Measurements from ENCODE around the gene PGS1. TPM values are rescaled to one million over a fixed set of nuclear protein-coding genes. Genes with fewer than 3 reads are reported as not detected.
A peak's percentile ranks its signal among the peaks of the same experiment; 100 is the strongest.

Gene PGS1
- total and polyA plus RNA-seq, 7 experiments from 2014 or later, result 36.1 to 84.3 (median 77.3) TPM

DNA sequence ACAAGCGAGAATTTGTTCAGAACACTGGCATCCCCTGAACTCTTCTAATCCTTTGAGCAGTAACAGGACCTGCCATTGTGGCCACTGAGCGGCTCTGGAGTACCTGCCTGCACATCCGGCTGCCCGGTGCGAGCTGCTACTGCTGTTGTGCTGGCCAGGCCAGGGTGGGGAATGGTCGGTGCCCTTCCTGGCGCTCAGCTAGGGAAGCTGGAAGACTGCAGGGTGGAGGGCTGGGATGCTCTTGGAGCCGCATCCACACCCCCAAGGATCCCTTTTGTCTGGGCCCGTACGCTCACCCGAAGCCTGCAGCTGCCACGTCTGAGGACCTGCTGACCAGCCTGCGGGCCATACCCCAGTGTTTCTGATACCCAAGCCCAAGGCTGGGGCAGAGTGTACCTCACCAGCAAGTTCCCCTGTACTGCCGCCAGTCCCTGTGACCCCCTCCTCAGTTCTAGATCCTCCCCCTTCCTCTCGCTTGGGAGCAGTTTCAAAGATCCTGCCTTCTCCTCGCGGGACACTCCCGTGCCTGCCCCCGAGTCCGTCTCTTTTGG lies 49.7 kb downstream of the PGS1 start:
- H3K4me3 ChIP-seq (ENCODE audit: low read length), result no peak overlapping the region
- no peaks in the 10 kb centered on the region for H3K4me1 ChIP-seq (ENCODE audit: control insufficient read depth in 2 of 2, insufficient read depth in 2 of 2, low read length in 2 of 2)
- ATAC-seq (no peak), DNase-seq (no peak)
- H3K27ac Mint-ChIP-seq, result peak overlapping the region in 1 of 9 donors; percentile 62
- H3K4me3 Mint-ChIP-seq, result no peak overlapping the region
- CTCF ChIA-PET, result no interaction called here
- H3K27ac ChIP-seq (ENCODE audit: low read depth, low read length), result no peak overlapping the region
- H3K36me3 ChIP-seq (ENCODE audit: control insufficient read depth in 2 of 3, insufficient read depth in 3 of 3, low read length in 3 of 3), result peaks cover 0 to 64% (median 4%) of the 10 kb centered on the region in 3 experiments
- peaks cover 0 to 6% (median 0%) of the 10 kb centered on the region in 7 donors for H3K4me1 Mint-ChIP-seq
- peaks cover 0 to 29% (median 4%) of the 10 kb centered on the region in 5 donors for H3K36me3 Mint-ChIP-seq
- no peaks in the 10 kb centered on the region for H3K27me3 Mint-ChIP-seq
- no peaks in the 10 kb centered on the region for H3K9me3 ChIP-seq (ENCODE audit: control insufficient read depth in 2 of 3, low read length in 3 of 3)
- POLR2A ChIA-PET, result no interaction called here
- intact Hi-C loops (cut with micrococcal nuclease), result loop anchor here in 1 of 2 donors (10.0 kb wide), 1 partner anchor 343 kb away; no protein-coding TSS in a partner anchor
- no peaks in the 10 kb centered on the region for H3K9me3 Mint-ChIP-seq
- no peaks in the 10 kb centered on the region for H3K27me3 ChIP-seq (ENCODE audit: control insufficient read depth in 2 of 2, insufficient read depth in 2 of 2, low read length in 2 of 2)

- ChIA-PET POLR2A (no interaction called here), CTCF (no interaction called here)
- Histone ChIP-seq H3K27me3 (ENCODE audit: control insufficient read depth in 2 of 2, insufficient read depth in 2 of 2, low read length in 2 of 2) (no peaks in the 10 kb centered on the region), H3K36me3 (ENCODE audit: control insufficient read depth in 2 of 3, insufficient read depth in 3 of 3, low read length in 3 of 3) (peaks cover 0 to 55% (median 0%) of the 10 kb centered on the region in 3 experiments), H3K4me3 (ENCODE audit: low read length) (no peak overlapping the region), H3K4me1 (ENCODE audit: control insufficient read depth in 2 of 2, insufficient read depth in 2 of 2, low read length in 2 of 2) (no peaks in the 10 kb centered on the region), H3K9me3 (ENCODE audit: control insufficient read depth in 2 of 3, low read length in 3 of 3) (no peaks in the 10 kb centered on the region), H3K27ac (ENCODE audit: low read depth, low read length) (no peak overlapping the region)
- H3K4me3 Mint-ChIP-seq, result no peak overlapping the region
- no peak for ATAC-seq
- peaks cover 0 to 4% (median 0%) of the 10 kb centered on the region in 7 donors for H3K4me1 Mint-ChIP-seq
- peaks cover 0 to 27% (median 4%) of the 10 kb centered on the region in 5 donors for H3K36me3 Mint-ChIP-seq
- no peaks in the 10 kb centered on the region for H3K9me3 Mint-ChIP-seq
- no peaks in the 10 kb centered on the region for H3K27me3 Mint-ChIP-seq
- peak overlapping the region in 2 of 9 donors; percentile 51 to 81 for H3K27ac Mint-ChIP-seq
- intact Hi-C loops (cut with micrococcal nuclease), result loop anchor here in 1 of 2 donors (10.0 kb wide), 1 partner anchor 344 kb away; no protein-coding TSS in a partner anchor
- DNase-seq, result no peak
Measured at GRCh38 chr17:78428836-78429617, 50.6 kb downstream of the PGS1 start.

DNA sequence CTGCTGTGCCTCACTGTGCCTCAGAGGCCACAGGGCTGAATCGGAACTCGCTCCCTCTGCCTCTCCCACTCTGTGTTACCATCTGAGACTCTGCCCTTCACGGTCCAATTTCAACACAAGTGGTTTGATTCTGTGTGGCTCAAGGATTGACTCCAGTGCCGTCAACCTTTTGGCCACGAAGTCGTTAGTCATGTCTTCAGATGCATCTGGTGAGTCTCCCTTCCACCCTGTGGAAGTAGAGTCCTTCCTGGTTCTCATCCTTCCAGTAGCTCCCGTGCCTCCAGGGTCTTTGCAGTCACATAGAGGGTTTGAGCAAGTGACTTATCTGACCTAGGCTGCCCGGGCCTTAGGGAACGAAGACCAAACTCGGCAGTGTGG lies 51.2 kb downstream of the PGS1 start:
- Mint-ChIP-seq H3K9me3 (no peaks in the 10 kb centered on the region), H3K4me1 (peaks cover 0 to 7% (median 0%) of the 10 kb centered on the region in 7 donors), H3K36me3 (peaks cover 0 to 23% (median 4%) of the 10 kb centered on the region in 5 donors), H3K27me3 (no peaks in the 10 kb centered on the region), H3K4me3 (no peak overlapping the region), H3K27ac (peak overlapping the region in 1 of 9 donors; percentile 51)
- intact Hi-C loops (cut with micrococcal nuclease), result loop anchor here in 1 of 2 donors (10.0 kb wide), 1 partner anchor 345 kb away; no protein-coding TSS in a partner anchor
- no peaks in the 10 kb centered on the region for H3K9me3 ChIP-seq (ENCODE audit: control insufficient read depth in 2 of 3, low read length in 3 of 3)
- no peak overlapping the region for H3K27ac ChIP-seq (ENCODE audit: low read depth, low read length)
- no peak overlapping the region for H3K4me3 ChIP-seq (ENCODE audit: low read length)
- no peaks in the 10 kb centered on the region for H3K4me1 ChIP-seq (ENCODE audit: control insufficient read depth in 2 of 2, insufficient read depth in 2 of 2, low read length in 2 of 2)
- H3K27me3 ChIP-seq (ENCODE audit: control insufficient read depth in 2 of 2, insufficient read depth in 2 of 2, low read length in 2 of 2), result no peaks in the 10 kb centered on the region
- POLR2A ChIA-PET, result no interaction called here
- DNase-seq, result no peak
- ATAC-seq, result no peak
- H3K36me3 ChIP-seq (ENCODE audit: control insufficient read depth in 2 of 3, insufficient read depth in 3 of 3, low read length in 3 of 3), result peaks cover 0 to 49% (median 0%) of the 10 kb centered on the region in 3 experiments
- CTCF ChIA-PET, result no interaction called here

DNA sequence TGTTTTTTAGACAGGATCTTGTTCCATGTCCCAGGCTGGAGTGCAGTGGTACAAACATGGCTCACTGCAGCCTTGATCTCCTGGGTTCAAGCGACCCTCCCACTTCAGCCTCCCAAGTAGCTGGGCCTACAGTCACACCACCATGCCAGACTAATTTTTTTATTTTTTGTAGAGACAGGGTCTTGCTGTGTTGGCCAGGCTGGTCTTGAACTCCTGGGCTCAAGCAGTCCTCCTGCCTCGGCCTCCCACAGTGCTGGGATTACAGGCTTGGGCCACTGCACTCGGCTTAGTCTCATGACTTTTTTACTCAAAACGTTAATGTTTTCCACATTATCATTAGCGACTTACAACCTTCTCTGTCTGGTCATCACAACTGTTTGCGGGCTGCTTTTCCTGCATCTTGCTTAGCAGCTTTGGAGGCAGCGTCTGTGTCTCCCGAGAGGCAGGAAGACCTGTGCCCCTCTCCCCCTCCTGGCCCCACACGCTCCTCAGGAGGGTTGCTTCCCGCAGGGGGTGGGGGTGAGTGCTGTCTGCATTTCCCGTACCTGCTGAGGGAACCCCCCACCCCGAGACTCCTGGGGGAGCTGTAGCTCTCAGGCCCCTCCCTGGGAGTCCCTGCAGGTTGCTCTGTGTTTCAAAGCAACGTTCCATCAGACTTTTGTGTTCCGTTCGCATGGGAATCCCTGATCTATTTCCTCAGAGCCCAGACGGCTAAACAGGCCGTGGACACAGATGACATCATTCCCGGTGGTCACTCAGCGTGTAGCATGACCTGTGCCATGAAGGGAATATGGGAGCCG lies 52.6 kb downstream of the PGS1 start:
- H3K4me3 ChIP-seq (ENCODE audit: low read length), result no peak overlapping the region
- Mint-ChIP-seq H3K27me3 (no peaks in the 10 kb centered on the region), H3K27ac (peak overlapping the region in 3 of 9 donors; percentile 38 to 61 (median 56)), H3K4me3 (no peak overlapping the region), H3K4me1 (peaks cover 0 to 7% (median 0%) of the 10 kb centered on the region in 7 donors), H3K36me3 (peaks cover 0 to 19% (median 4%) of the 10 kb centered on the region in 5 donors), H3K9me3 (no peaks in the 10 kb centered on the region)
- no peaks in the 10 kb centered on the region for H3K9me3 ChIP-seq (ENCODE audit: control insufficient read depth in 2 of 3, low read length in 3 of 3)
- intact Hi-C loops (cut with micrococcal nuclease), result no loop called here
- no peak overlapping the region for H3K27ac ChIP-seq (ENCODE audit: low read depth, low read length)
- ChIA-PET POLR2A (no interaction called here), CTCF (interaction anchor here (0.5 kb wide), 1 partner anchor 67 kb away, joined by 4 read pairs; no protein-coding TSS in a partner anchor)
- ATAC-seq, result no peak
- no peaks in the 10 kb centered on the region for H3K27me3 ChIP-seq (ENCODE audit: control insufficient read depth in 2 of 2, insufficient read depth in 2 of 2, low read length in 2 of 2)
- H3K4me1 ChIP-seq (ENCODE audit: control insufficient read depth in 2 of 2, insufficient read depth in 2 of 2, low read length in 2 of 2), result no peaks in the 10 kb centered on the region
- no peak for DNase-seq
- peaks cover 0 to 36% (median 0%) of the 10 kb centered on the region in 3 experiments for H3K36me3 ChIP-seq (ENCODE audit: control insufficient read depth in 2 of 3, insufficient read depth in 3 of 3, low read length in 3 of 3)

- ChIA-PET CTCF (interaction anchor here (1.1 kb wide), 1 partner anchor 182 kb away, joined by 4 read pairs; no protein-coding TSS in a partner anchor), POLR2A (no interaction called here)
- Mint-ChIP-seq H3K4me3 (no peak overlapping the region), H3K27me3 (no peaks in the 10 kb centered on the region), H3K27ac (peak overlapping the region in 2 of 9 donors; percentile 56 to 61), H3K4me1 (peaks cover 0 to 7% (median 0%) of the 10 kb centered on the region in 7 donors), H3K9me3 (no peaks in the 10 kb centered on the region), H3K36me3 (peaks cover 0 to 16% (median 4%) of the 10 kb centered on the region in 5 donors)
- Histone ChIP-seq H3K4me1 (ENCODE audit: control insufficient read depth in 2 of 2, insufficient read depth in 2 of 2, low read length in 2 of 2) (no peaks in the 10 kb centered on the region), H3K4me3 (ENCODE audit: low read length) (no peak overlapping the region), H3K36me3 (ENCODE audit: control insufficient read depth in 2 of 3, insufficient read depth in 3 of 3, low read length in 3 of 3) (peaks cover 0 to 31% (median 0%) of the 10 kb centered on the region in 3 experiments), H3K9me3 (ENCODE audit: control insufficient read depth in 2 of 3, low read length in 3 of 3) (no peaks in the 10 kb centered on the region), H3K27me3 (ENCODE audit: control insufficient read depth in 2 of 2, insufficient read depth in 2 of 2, low read length in 2 of 2) (no peaks in the 10 kb centered on the region), H3K27ac (ENCODE audit: low read depth, low read length) (no peak overlapping the region)
- ATAC-seq (no peak), DNase-seq (no peak)
- intact Hi-C loops (cut with micrococcal nuclease), result no loop called here
Measured at GRCh38 chr17:78431692-78431958, 53.2 kb downstream of the PGS1 start.

GRCh38 chr17:78432226-78433012 lies 54.0 kb downstream of the PGS1 start:
- no peak for ATAC-seq
- ChIA-PET CTCF (interaction anchor here (1.1 kb wide), 1 partner anchor 182 kb away, joined by 4 read pairs; no protein-coding TSS in a partner anchor), POLR2A (no interaction called here)
- no peak overlapping the region for H3K4me3 Mint-ChIP-seq
- peaks cover 0 to 8% (median 4%) of the 10 kb centered on the region in 5 donors for H3K36me3 Mint-ChIP-seq
- DNase-seq, result no peak
- intact Hi-C loops (cut with micrococcal nuclease), result no loop called here
- Histone ChIP-seq H3K4me1 (ENCODE audit: control insufficient read depth in 2 of 2, insufficient read depth in 2 of 2, low read length in 2 of 2) (no peaks in the 10 kb centered on the region), H3K27ac (ENCODE audit: low read depth, low read length) (no peak overlapping the region), H3K4me3 (ENCODE audit: low read length) (no peak overlapping the region), H3K36me3 (ENCODE audit: control insufficient read depth in 2 of 3, insufficient read depth in 3 of 3, low read length in 3 of 3) (peaks cover 0 to 23% (median 0%) of the 10 kb centered on the region in 3 experiments), H3K9me3 (ENCODE audit: control insufficient read depth in 2 of 3, low read length in 3 of 3) (no peaks in the 10 kb centered on the region), H3K27me3 (ENCODE audit: control insufficient read depth in 2 of 2, insufficient read depth in 2 of 2, low read length in 2 of 2) (no peaks in the 10 kb centered on the region)
- H3K27me3 Mint-ChIP-seq, result no peaks in the 10 kb centered on the region
- no peaks in the 10 kb centered on the region for H3K9me3 Mint-ChIP-seq
- H3K4me1 Mint-ChIP-seq, result peaks cover 0 to 7% (median 0%) of the 10 kb centered on the region in 7 donors
- peak overlapping the region in 1 of 9 donors; percentile 65 for H3K27ac Mint-ChIP-seq

Data from naive thymus-derived CD4-positive, alpha-beta T cell (primary cell).